Omental fat pad (tissue), 4 donors: ENCODE results near the gene ARF1. TPM values are rescaled to one million over a fixed set of nuclear protein-coding genes. Genes with fewer than 3 reads are reported as not detected.

Experiments used
- ATAC-seq: fragments of 150-250 bp; one replicate; pipeline ENCODE4 v1.9.1; 2016; ENCODE audit warnings: mild to moderate bottlenecking, moderate library complexity; ENCODE audit not compliant: low FRiP score
- DNase-seq: peaks from one replicate; pipeline ENCODE4 v3.0.0-alpha.2; 2019; ENCODE audit warnings: low spot score
- CTCF ChIP-seq, 3 donors: fragments of 450-650 bp; IDR thresholded peaks; one replicate each; pipeline ENCODE4 v1.5.1; 2016 to 2017; ENCODE audit warnings: antibody characterized with exemption in 3 of 3, mild to moderate bottlenecking in 3 of 3, moderate library complexity in 2 of 3
- total RNA-seq, 4 donors: library from RNA; depleted of rRNA; stranded (reverse); fragments of >200 nt; gene quantifications; one replicate each; pipeline ENCODE4 v1.1.0, GENCODE V29; 2016

Gene ARF1
- total RNA-seq, 4 donors from 2014 or later = 273 to 440 (median 369) TPM

GRCh38 chr1:228082918-228083870 lies 686 bp downstream of the ARF1 start:
- TF ChIP-seq CTCF (IDR thresholded peaks at IDR 0.05) = no peak
- no peak for ATAC-seq
- DNase-seq = no peak

GRCh38 chr1:228083871-228084278 lies 1.4 kb downstream of the ARF1 start:
- no peak for DNase-seq
- no peak for TF ChIP-seq CTCF (IDR thresholded peaks at IDR 0.05)
- no peak for ATAC-seq

GRCh38 chr1:228084325-228084724 lies 1.8 kb downstream of the ARF1 start:
- no peak for TF ChIP-seq CTCF (IDR thresholded peaks at IDR 0.05)
- no peak for DNase-seq
- ATAC-seq = no peak

GRCh38 chr1:228084797-228085196 lies 2.3 kb downstream of the ARF1 start:
- TF ChIP-seq CTCF (IDR thresholded peaks at IDR 0.05) = no peak
- ATAC-seq (no peak), DNase-seq (no peak)

GRCh38 chr1:228085287-228085951 lies 2.9 kb downstream of the ARF1 start:
- peak; percentile 43 for ATAC-seq
- DNase-seq = no peak

GRCh38 chr1:228087771-228088251 lies 5.3 kb downstream of the ARF1 start:
- no peak for TF ChIP-seq CTCF (IDR thresholded peaks at IDR 0.05)
- ATAC-seq (peak; percentile 27), DNase-seq (no peak)

More at GRCh38 chr1:228085287-228085951, 2.9 kb downstream of the ARF1 start:
- TF ChIP-seq CTCF (IDR thresholded peaks at IDR 0.05) = no peak
